Measurements from ENCODE around the gene EXTL1. TPM values are rescaled to one million over a fixed set of nuclear protein-coding genes. Genes with fewer than 3 reads are reported as not detected.
A peak's percentile ranks its signal among the peaks of the same experiment; 100 is the strongest.

Gene EXTL1
- total RNA-seq, 1 donor from 2014 or later, result 1.2 TPM

- DNase-seq (ENCODE audit: low spot score in 2 of 2) (no peak), FAIRE-seq (no peak)
These were observed 24.4 kb upstream of the EXTL1 start for GRCh38 chr1:25996966-25997827.

GRCh38 chr1:25997828-25998761 is 23.5 kb upstream of the EXTL1 start, which contains the start of gene PAFAH2:
PAFAH2 (minus strand) TSS chr1:25998063; CDS start chr1:25990816, 7,247 bp downstream.
- FAIRE-seq, result peak; percentile 95
- peak; percentile 83 to 91 for DNase-seq (ENCODE audit: low spot score in 2 of 2)

GRCh38 chr1:25999041-25999800 is 22.4 kb upstream of the EXTL1 start:
- FAIRE-seq (no peak), DNase-seq (ENCODE audit: low spot score in 2 of 2) (no peak)

GRCh38 chr1:26003262-26003661 is 18.3 kb upstream of the EXTL1 start:
- FAIRE-seq (no peak), DNase-seq (ENCODE audit: low spot score in 2 of 2) (no peak)

- FAIRE-seq, result no peak
These were observed 17.8 kb upstream of the EXTL1 start for GRCh38 chr1:26003756-26004155.

GRCh38 chr1:26005434-26006105 is 16.0 kb upstream of the EXTL1 start:
- no peak for DNase-seq (ENCODE audit: low spot score in 2 of 2)
- FAIRE-seq, result no peak

More at GRCh38 chr1:26003756-26004155, 17.8 kb upstream of the EXTL1 start:
- DNase-seq (ENCODE audit: low spot score in 2 of 2), result no peak

GRCh38 chr1:26006710-26007109 is 14.9 kb upstream of the EXTL1 start:
- FAIRE-seq (no peak), DNase-seq (ENCODE audit: low spot score in 2 of 2) (no peak)

- DNase-seq (ENCODE audit: low spot score in 2 of 2) (no peak), FAIRE-seq (no peak)
These were observed 11.7 kb upstream of the EXTL1 start for GRCh38 chr1:26009796-26010447.

GRCh38 chr1:26010825-26011224 is 10.8 kb upstream of the EXTL1 start:
- DNase-seq (ENCODE audit: low spot score in 2 of 2), result no peak
- no peak for FAIRE-seq

GRCh38 chr1:26012864-26013263 is 8.7 kb upstream of the EXTL1 start:
- FAIRE-seq (no peak), DNase-seq (ENCODE audit: low spot score in 2 of 2) (no peak)

- DNase-seq (ENCODE audit: low spot score in 2 of 2) (no peak), FAIRE-seq (no peak)
These were observed 7.4 kb upstream of the EXTL1 start for GRCh38 chr1:26014179-26014578.

GRCh38 chr1:26015358-26015757 is 6.2 kb upstream of the EXTL1 start:
- FAIRE-seq, result no peak
- DNase-seq (ENCODE audit: low spot score in 2 of 2), result no peak

- DNase-seq (ENCODE audit: low spot score in 2 of 2) (no peak), FAIRE-seq (no peak)
These were observed 5.2 kb upstream of the EXTL1 start for GRCh38 chr1:26016258-26016952.

GRCh38 chr1:26016953-26017545 is 4.5 kb upstream of the EXTL1 start:
- DNase-seq (ENCODE audit: low spot score in 2 of 2), result no peak
- FAIRE-seq, result no peak

GRCh38 chr1:26017606-26018005 is 4.0 kb upstream of the EXTL1 start:
- DNase-seq (ENCODE audit: low spot score in 2 of 2) (no peak), FAIRE-seq (no peak)

- DNase-seq (ENCODE audit: low spot score in 2 of 2) (no peak), FAIRE-seq (no peak)
These were observed 1.8 kb upstream of the EXTL1 start for GRCh38 chr1:26019641-26020315.

GRCh38 chr1:26020330-26020768 is 1.2 kb upstream of the EXTL1 start:
- no peak for FAIRE-seq
- DNase-seq (ENCODE audit: low spot score in 2 of 2), result no peak

All from frontal cortex (tissue), 4 donors.